ENCODE data around the gene RPN2.

DNA sequence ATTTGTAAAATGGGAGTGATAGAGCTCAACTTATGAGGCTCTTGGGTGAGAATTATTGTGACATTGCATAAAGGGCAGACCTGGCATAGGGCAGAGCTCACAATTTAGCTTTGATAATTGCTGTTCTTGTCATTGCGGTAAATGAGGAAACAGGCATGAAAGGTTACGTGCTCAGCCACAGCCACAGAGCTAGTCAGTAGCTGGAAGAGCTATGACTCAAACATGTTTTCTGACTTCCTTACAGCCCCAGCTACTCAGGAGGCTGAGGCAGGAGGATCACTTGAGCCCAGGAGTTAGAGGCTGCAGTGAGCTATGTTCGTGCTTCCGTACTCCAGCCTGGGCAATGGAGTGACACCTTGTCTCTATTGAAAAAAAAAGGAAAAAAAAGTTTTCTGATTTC, 86.0 kb downstream of the RPN2 start:
- no peak for TF ChIP-seq CTCF (IDR thresholded peaks at IDR 0.05)
- no peak for TF ChIP-seq POLR2A (IDR thresholded peaks at IDR 0.05)

Measured in Peyer's patch (tissue), 4 donors.